Mucosa of stomach (tissue), 1 donor: Measurements from ENCODE around the gene RBMS1.
"Not testable (repeated sequence)": the region's sequence is repeated elsewhere in the genome, so short reads cannot be mapped to it uniquely, and the experiment has no call there.

ENCODE experiments used
- H3K27me3 ChIP-seq: one replicate; pipeline ENCODE4 v1.7.0; 2013; ENCODE audit warnings: mild to moderate bottlenecking, low read length; ENCODE audit not compliant: control insufficient read depth, insufficient read depth
- H3K36me3 ChIP-seq: one replicate; pipeline ENCODE4 v1.7.0; 2013; ENCODE audit warnings: low read length; ENCODE audit not compliant: control insufficient read depth, insufficient read depth
- H3K4me1 ChIP-seq: one replicate; pipeline ENCODE4 v1.7.0; 2013; ENCODE audit warnings: mild to moderate bottlenecking, low read length; ENCODE audit not compliant: control insufficient read depth, insufficient read depth
- H3K4me3 ChIP-seq: one replicate; pipeline ENCODE4 v1.7.0; 2013; ENCODE audit warnings: low read length
- H3K9ac ChIP-seq: one replicate; pipeline ENCODE4 v1.7.0; 2013; ENCODE audit warnings: mild to moderate bottlenecking, low read length, moderate library complexity
- H3K9me3 ChIP-seq: one replicate; pipeline ENCODE4 v1.7.0; 2013; ENCODE audit warnings: mild to moderate bottlenecking, low read length, moderate library complexity; ENCODE audit not compliant: control insufficient read depth
- donor health status: Pancreatic carcinoma.

The RBMS1 gene

GRCh38 chr2:160463245-160463644 lies 30.4 kb downstream of the RBMS1 start:
- no peak overlapping the region for H3K4me3 ChIP-seq
- no peaks in the 10 kb centered on the region for H3K36me3 ChIP-seq
- peaks cover 7% of the 10 kb centered on the region for H3K4me1 ChIP-seq
- no peaks in the 10 kb centered on the region for H3K9me3 ChIP-seq
- H3K27me3 ChIP-seq: no peaks in the 10 kb centered on the region
- H3K9ac ChIP-seq: no peak overlapping the region

- Histone ChIP-seq H3K36me3 (no peaks in the 10 kb centered on the region), H3K27me3 (no peaks in the 10 kb centered on the region), H3K4me3 (no peak overlapping the region), H3K4me1 (peaks cover 11% of the 10 kb centered on the region), H3K9me3 (no peaks in the 10 kb centered on the region), H3K9ac (no peak overlapping the region)
Observed at GRCh38 chr2:160460333-160460731, 33.3 kb downstream of the RBMS1 start.

DNA sequence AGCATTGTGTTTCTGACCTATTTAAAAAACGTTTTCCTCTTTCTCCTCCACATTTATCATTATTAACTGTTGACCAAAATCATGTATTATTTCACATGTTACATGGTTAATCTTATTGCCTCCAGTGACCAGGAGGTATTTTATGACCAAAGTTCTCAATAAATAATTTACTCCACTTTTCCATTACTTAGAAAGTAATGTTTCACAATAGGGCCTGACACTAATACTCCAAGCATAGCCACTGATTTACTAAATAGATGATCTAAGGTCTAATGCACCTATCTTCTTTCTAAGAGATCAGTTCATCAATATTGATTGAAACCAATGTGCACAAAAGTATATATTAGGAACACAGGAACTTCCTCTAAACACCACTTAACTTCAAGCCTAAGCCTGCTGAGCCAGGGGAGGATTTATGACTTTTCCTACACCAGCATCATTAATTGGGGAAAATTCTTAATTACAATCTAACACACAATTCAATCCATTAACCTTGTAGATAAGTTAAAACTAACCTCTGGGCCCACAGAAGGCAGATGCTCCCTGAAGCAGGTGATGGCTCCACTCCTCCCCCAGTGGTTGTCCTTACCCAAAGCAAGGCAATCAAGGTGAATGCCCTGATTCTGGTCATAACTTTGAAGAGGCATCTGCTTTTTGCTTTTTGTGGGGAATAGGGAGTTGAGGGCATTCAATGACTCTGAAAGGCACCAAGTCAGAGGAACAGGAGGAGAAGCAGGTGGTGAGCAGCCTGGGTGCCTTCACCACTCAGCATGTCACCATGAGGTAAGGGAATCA lies 33.9 kb downstream of the RBMS1 start:
- Histone ChIP-seq H3K27me3 (no peaks in the 10 kb centered on the region), H3K4me1 (peaks cover 17% of the 10 kb centered on the region), H3K9me3 (no peaks in the 10 kb centered on the region), H3K4me3 (no peak overlapping the region), H3K36me3 (no peaks in the 10 kb centered on the region), H3K9ac (no peak overlapping the region)

- H3K9ac ChIP-seq: no peak overlapping the region
- no peaks in the 10 kb centered on the region for H3K27me3 ChIP-seq
- peaks cover 20% of the 10 kb centered on the region for H3K4me1 ChIP-seq
- H3K4me3 ChIP-seq: no peak overlapping the region
- H3K9me3 ChIP-seq: no peaks in the 10 kb centered on the region
- H3K36me3 ChIP-seq: no peaks in the 10 kb centered on the region
Observed at GRCh38 chr2:160458718-160459453, 34.7 kb downstream of the RBMS1 start.

DNA sequence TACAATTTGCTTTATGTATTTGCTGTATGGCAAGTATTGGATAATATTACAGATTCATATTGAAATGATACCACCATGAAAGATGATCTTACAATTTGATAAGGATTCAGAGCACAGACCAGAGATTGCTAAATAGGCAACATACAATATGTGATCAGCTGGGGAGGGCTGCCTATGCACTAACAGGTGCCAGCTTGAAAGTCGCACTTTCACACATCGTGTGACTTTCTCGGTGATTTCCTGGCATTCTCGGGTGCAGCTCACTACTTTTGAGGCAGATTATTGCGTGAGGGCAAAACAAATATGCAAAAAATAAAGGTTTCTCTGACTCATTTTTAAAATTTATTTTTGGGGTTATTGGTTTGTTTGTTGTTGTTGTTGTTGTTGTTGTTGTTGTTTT lies 36.0 kb downstream of the RBMS1 start:
- Histone ChIP-seq H3K4me3 (no peak overlapping the region), H3K36me3 (no peaks in the 10 kb centered on the region), H3K9me3 (no peaks in the 10 kb centered on the region), H3K9ac (no peak overlapping the region), H3K4me1 (peaks cover 20% of the 10 kb centered on the region), H3K27me3 (no peaks in the 10 kb centered on the region)

- Histone ChIP-seq H3K4me1 (peaks cover 13% of the 10 kb centered on the region), H3K9ac (no peak overlapping the region), H3K36me3 (no peaks in the 10 kb centered on the region), H3K27me3 (no peaks in the 10 kb centered on the region), H3K9me3 (no peaks in the 10 kb centered on the region), H3K4me3 (no peak overlapping the region)
Observed at GRCh38 chr2:160454070-160454797, 39.4 kb downstream of the RBMS1 start.

DNA sequence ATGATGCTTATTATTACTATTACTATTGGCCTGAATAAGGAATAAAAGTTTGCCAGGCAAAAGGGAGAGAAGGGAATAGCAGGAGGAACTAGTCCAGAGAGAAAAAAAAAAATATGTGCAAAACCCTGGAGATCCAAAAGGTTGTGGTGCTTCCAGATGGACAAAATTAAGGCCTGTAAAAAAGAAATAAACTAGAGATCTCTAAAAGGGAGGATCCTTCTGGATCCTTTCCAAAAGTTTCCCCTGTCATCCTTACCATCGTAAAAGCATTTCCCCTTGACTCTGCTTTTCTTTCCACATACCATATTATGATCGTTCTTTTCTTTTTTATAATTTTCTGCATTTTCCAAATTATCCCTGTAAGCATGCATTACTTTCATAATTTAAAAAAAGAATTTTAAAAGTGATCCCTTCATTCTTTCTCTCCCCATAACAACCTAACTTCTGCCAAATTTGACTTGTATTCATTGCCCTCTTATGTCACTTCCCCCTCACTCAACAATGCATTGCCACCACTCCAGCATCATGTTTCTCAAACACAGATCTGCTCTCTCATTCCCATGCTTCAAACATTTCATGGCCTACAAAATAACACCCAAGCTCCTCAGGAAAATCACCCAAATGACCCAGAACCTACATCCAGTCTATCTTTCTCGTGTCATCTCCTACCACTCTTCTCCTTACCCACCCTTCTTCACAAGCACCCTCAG lies 40.3 kb downstream of the RBMS1 start:
- Histone ChIP-seq H3K4me1 (peaks cover 13% of the 10 kb centered on the region), H3K36me3 (no peaks in the 10 kb centered on the region), H3K9ac (no peak overlapping the region), H3K27me3 (no peaks in the 10 kb centered on the region), H3K9me3 (no peaks in the 10 kb centered on the region), H3K4me3 (no peak overlapping the region)

DNA sequence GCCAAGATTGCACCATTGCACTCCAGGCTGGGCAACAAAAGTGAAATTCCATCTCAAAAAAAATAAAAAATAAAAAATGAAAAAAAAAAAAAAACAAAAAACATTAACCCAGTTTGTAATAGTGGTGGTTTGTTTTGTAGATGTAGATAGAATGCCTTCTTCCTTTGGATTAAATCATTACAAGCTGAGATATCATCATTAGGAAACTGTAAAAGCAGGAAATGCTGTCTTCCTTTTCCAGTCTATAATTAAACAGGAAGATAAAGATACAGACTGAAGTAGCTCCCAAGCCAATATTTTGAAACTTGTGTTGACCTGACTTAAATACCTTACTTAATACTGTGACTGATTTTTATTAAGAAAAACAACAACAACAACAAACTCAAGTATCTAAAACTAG lies 43.1 kb downstream of the RBMS1 start:
- H3K36me3 ChIP-seq: no peaks in the 10 kb centered on the region
- no peak overlapping the region for H3K9ac ChIP-seq
- H3K9me3 ChIP-seq: no peaks in the 10 kb centered on the region
- no peak overlapping the region for H3K4me3 ChIP-seq
- peaks cover 10% of the 10 kb centered on the region for H3K4me1 ChIP-seq
- H3K27me3 ChIP-seq: no peaks in the 10 kb centered on the region

DNA sequence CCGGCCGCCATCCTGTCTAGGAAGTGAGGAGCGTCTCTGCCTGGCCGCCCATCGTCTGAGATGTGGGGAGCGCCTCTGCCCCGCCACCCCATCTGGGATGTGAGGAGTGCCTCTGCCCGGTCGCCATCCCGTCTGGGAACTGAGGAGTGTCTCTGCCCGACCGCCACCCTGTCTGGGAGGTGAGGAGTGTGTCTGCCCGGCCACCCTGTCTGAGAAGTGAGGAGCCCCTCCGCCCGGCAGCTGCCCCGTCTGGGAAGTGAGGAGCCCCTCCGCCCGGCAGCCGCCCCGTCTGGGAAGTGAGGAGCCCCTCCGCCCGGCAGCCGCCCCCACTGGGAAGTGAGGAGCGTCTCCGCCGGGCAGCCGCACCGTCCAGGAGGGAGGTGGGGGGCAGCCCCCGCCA lies 44.8 kb downstream of the RBMS1 start:
- H3K36me3 ChIP-seq, H3K9me3 ChIP-seq, H3K4me1 ChIP-seq, H3K27me3 ChIP-seq, H3K9ac ChIP-seq, H3K4me3 ChIP-seq: not testable (repeated sequence)

DNA sequence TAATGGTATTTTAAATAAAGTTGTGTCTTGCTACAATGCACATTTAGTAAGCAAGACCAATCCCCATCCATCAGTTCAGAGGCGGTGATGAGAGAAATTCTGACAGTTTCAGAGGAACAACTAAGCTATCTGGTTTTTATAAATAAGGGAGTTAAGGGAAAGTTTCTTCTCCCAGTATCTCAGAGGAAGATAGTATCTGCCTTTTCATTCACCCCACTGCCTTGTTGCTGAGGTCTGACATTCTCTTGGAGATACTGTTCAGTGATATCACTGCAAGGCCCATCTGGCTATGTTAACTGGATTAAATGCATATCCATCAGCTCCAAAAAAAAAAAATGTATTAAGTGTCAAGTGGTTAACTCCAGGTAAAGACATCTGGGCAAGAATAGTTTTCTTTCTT lies 47.9 kb downstream of the RBMS1 start:
- Histone ChIP-seq H3K4me3 (no peak overlapping the region), H3K9ac (no peak overlapping the region), H3K4me1 (no peaks in the 10 kb centered on the region), H3K36me3 (no peaks in the 10 kb centered on the region), H3K9me3 (no peaks in the 10 kb centered on the region), H3K27me3 (no peaks in the 10 kb centered on the region)

GRCh38 chr2:160442603-160443002 lies 51.0 kb downstream of the RBMS1 start:
- H3K9me3 ChIP-seq: no peaks in the 10 kb centered on the region
- no peak overlapping the region for H3K4me3 ChIP-seq
- no peaks in the 10 kb centered on the region for H3K4me1 ChIP-seq
- H3K27me3 ChIP-seq: no peaks in the 10 kb centered on the region
- H3K36me3 ChIP-seq: no peaks in the 10 kb centered on the region
- H3K9ac ChIP-seq: no peak overlapping the region
